GM12864 (cell line): ENCODE data around the gene IFT81.
A peak's percentile ranks its signal among the peaks of the same experiment; 100 is the strongest.
"Not testable (repeated sequence)": the region's sequence is repeated elsewhere in the genome, so short reads cannot be mapped to it uniquely, and the experiment has no call there.

Experiments used
- DNase-seq: peaks from one replicate; pipeline ENCODE4 v3.0.0-alpha.2; 2011; ENCODE audit warnings: low read depth
- H3K4me3 ChIP-seq: 2 replicates; pipeline ENCODE4 v1.5.1; 2011; ENCODE audit warnings: mild to moderate bottlenecking, low read depth, low read length, control low read depth
- CTCF ChIP-seq: IDR thresholded peaks from 2 replicates; pipeline ENCODE4 v1.5.1; 2011; ENCODE audit warnings: low read depth, mild to moderate bottlenecking, moderate library complexity, low read length, control low read depth, inconsistent platforms; ENCODE audit errors: missing control alignments

Gene IFT81

GRCh38 chr12:110124269-110124995 lies at the start of gene IFT81:
IFT81 (plus strand) TSS chr12:110124357; CDS start chr12:110127381, 3,024 bp downstream.
- peak; percentile 56 for DNase-seq
- peak within 1 kb of the TSS; percentile 90 for H3K4me3 ChIP-seq
- TF ChIP-seq CTCF: no peak

- no peak for TF ChIP-seq CTCF
- DNase-seq: no peak
Observed at GRCh38 chr12:110075880-110076279, 48.3 kb upstream of the IFT81 start.

GRCh38 chr12:110077800-110078199 lies 46.4 kb upstream of the IFT81 start:
- TF ChIP-seq CTCF: no peak
- no peak for DNase-seq
- no peak overlapping the region for H3K4me3 ChIP-seq

More at GRCh38 chr12:110075880-110076279, 48.3 kb upstream of the IFT81 start:
- H3K4me3 ChIP-seq: no peak overlapping the region

- peak; percentile 88 for DNase-seq
- TF ChIP-seq CTCF: no peak
- peak overlapping the region; percentile 46 for H3K4me3 ChIP-seq
Observed at GRCh38 chr12:110079477-110080400, 44.4 kb upstream of the IFT81 start.

- no peak overlapping the region for H3K4me3 ChIP-seq
- no peak for DNase-seq
- TF ChIP-seq CTCF: no peak
Observed at GRCh38 chr12:110080410-110080809, 43.7 kb upstream of the IFT81 start.

GRCh38 chr12:110084314-110085015 lies 39.7 kb upstream of the IFT81 start:
- no peak for TF ChIP-seq CTCF
- no peak overlapping the region for H3K4me3 ChIP-seq
- DNase-seq: no peak

- H3K4me3 ChIP-seq, DNase-seq: not testable (repeated sequence)
Observed at GRCh38 chr12:110088216-110088615, 35.9 kb upstream of the IFT81 start.
